HepG2 (cell line): ENCODE data around the gene S1PR2. TPM values are rescaled to one million over a fixed set of nuclear protein-coding genes. Genes with fewer than 3 reads are reported as not detected.

ENCODE experiments used
- ATAC-seq: fragments of 200-7000 bp; cut with Tn5 transposase; 3 replicates; pipeline ENCODE4 v1.9.1; 2020; ENCODE audit warnings: mild to moderate bottlenecking, moderate library complexity
- BruUV-seq: library from RNA; stranded (reverse); fragments of 400-500 nt; replicated peaks from 2 replicates; lab custom pipeline; 2021; lab: Mats Ljungman, UMichigan
- CTCF ChIA-PET: fragments of 300-600 bp; formaldehyde crosslinking; extraction: SDS; loops from one replicate; lab custom pipeline; 2021; ENCODE audit warnings: low total read pairs, inconsistent platforms, low intra/inter-chr PET ratio; lab: Yijun Ruan, JAX
- POLR2A ChIA-PET: fragments of 350-600 bp; sonication (Branson Sonifier 250); formaldehyde crosslinking; loops from one replicate; lab custom pipeline; 2020; ENCODE audit warnings: antibody characterized with exemption, inconsistent platforms; lab: Yijun Ruan, JAX
- DNase-seq: peaks from one replicate; pipeline ENCODE4 v3.0.0-alpha.2; 2015; ENCODE audit warnings: low spot score
- FAIRE-seq: peaks from 3 replicates; lab custom pipeline; 2011; peaks lifted over from hg19 to GRCh38; lab: Jason Lieb, UNC
- H2AFZ ChIP-seq: one replicate; pipeline ENCODE4 v1.6.1; 2011; ENCODE audit warnings: low read length, inconsistent platforms
- H3K27ac ChIP-seq: fragments of 300-600 bp; 3 replicates; pipeline ENCODE4 v1.8.0; 2011; ENCODE audit warnings: mixed run types, mild to moderate bottlenecking, mixed read lengths, low read length, inconsistent platforms; ENCODE audit not compliant: insufficient read depth; ENCODE audit errors: extremely low read length
- H3K27me3 ChIP-seq, 2 experiments: fragments of 200-600 bp in 1 of 2; 2 replicates in 1 of 2; 3 replicates in 1 of 2; pipeline versions ENCODE4 v1.6.0 to v1.8.0; 2011; ENCODE audit warnings: low read length in 2 of 2, mild to moderate bottlenecking in 2 of 2, moderate library complexity in 2 of 2, inconsistent platforms in 1 of 2; ENCODE audit not compliant: insufficient read depth in 2 of 2, control insufficient read depth in 1 of 2
- H3K36me3 ChIP-seq, 2 experiments: fragments of 200-600 bp in 1 of 2; replicated peaks in 1 of 2; 2 replicates in 1 of 2; 3 replicates in 1 of 2; pipeline versions ENCODE4 v1.5.1 to v1.8.0; 2011; ENCODE audit warnings: low read length in 2 of 2, inconsistent platforms in 1 of 2; ENCODE audit not compliant: insufficient read depth in 2 of 2, control insufficient read depth in 1 of 2
- H3K4me1 ChIP-seq: 2 replicates; pipeline ENCODE4 v1.5.1; 2012; ENCODE audit warnings: low read length, inconsistent platforms; ENCODE audit not compliant: insufficient read depth
- H3K4me2 ChIP-seq: 2 replicates; pipeline ENCODE4 v1.6.0; 2011; ENCODE audit warnings: low read depth, low read length, inconsistent platforms
- H3K4me3 ChIP-seq, 3 experiments: fragments of 200-600 bp in 1 of 3; sonication (generic), shearing (Covaris generic) in 1 of 3; replicated peaks in 1 of 3; 2 replicates each; pipeline ENCODE4 v1.5.1; 2011 to 2016; ENCODE audit warnings: low read length in 3 of 3, inconsistent platforms in 2 of 3, low read depth in 2 of 3, mild to moderate bottlenecking in 2 of 3, control low read depth in 1 of 3, mixed read lengths in 1 of 3; ENCODE audit not compliant: insufficient read depth in 1 of 3
- H3K79me2 ChIP-seq: one replicate; pipeline ENCODE4 v1.6.1; 2011; ENCODE audit warnings: low read length, inconsistent platforms; ENCODE audit not compliant: insufficient read depth
- H3K9ac ChIP-seq: 2 replicates; pipeline ENCODE4 v1.6.0; 2011; ENCODE audit warnings: mild to moderate bottlenecking, low read depth, low read length, inconsistent platforms; ENCODE audit not compliant: insufficient read depth
- H3K9me3 ChIP-seq: 2 replicates; pipeline ENCODE4 v1.5.1; 2012; ENCODE audit warnings: mild to moderate bottlenecking, low read length
- H4K20me1 ChIP-seq: 2 replicates; pipeline ENCODE4 v1.6.0; 2011; ENCODE audit warnings: inconsistent platforms, mild to moderate bottlenecking, low read length, moderate library complexity; ENCODE audit not compliant: insufficient read depth
- AGO2 ChIP-seq: fragments of 200-400 bp; formaldehyde crosslinking; optimal IDR thresholded peaks from 2 replicates; pipeline ENCODE3; 2017; ENCODE audit warnings: mild to moderate bottlenecking, low read depth, low read length, moderate library complexity
- HNF4A ChIP-seq: sonication (generic); formaldehyde crosslinking; IDR thresholded peaks from 2 replicates; pipeline ENCODE4 v1.4.0; 2020; ENCODE audit warnings: missing genetic modification reagents
- MAFK ChIP-seq, 2 experiments: IDR thresholded peaks in 1 of 2; conservative IDR thresholded peaks in 1 of 2; 2 replicates each; pipeline ENCODE4 v1.6.1; 2011; ENCODE audit warnings: improper control_type of control experiment in 2 of 2, low read length in 2 of 2
- MEF2D ChIP-seq: sonication (generic); formaldehyde crosslinking; IDR thresholded peaks from 2 replicates; pipeline ENCODE4 v1.5.1; 2020; ENCODE audit warnings: mild to moderate bottlenecking, missing genetic modification reagents
- MEIS1 ChIP-seq: sonication (generic); formaldehyde crosslinking; IDR thresholded peaks from 2 replicates; pipeline ENCODE4 v1.9.0; 2021; ENCODE audit warnings: mild to moderate bottlenecking, missing genetic modification reagents, moderate library complexity, borderline replicate concordance
- MXD1 ChIP-seq: sonication (generic); formaldehyde crosslinking; IDR thresholded peaks from 2 replicates; pipeline ENCODE4 v1.4.0; 2020; ENCODE audit warnings: mild to moderate bottlenecking, missing genetic modification reagents
- NCOR1 ChIP-seq: fragments of 200-600 bp; sonication (generic); IDR thresholded peaks from 2 replicates; pipeline ENCODE4 v1.7.0; 2017; ENCODE audit warnings: antibody characterized with exemption, low read length, borderline replicate concordance
- NFYC ChIP-seq: IDR thresholded peaks from 2 replicates; pipeline ENCODE4 v1.6.1; 2016; ENCODE audit warnings: missing genetic modification reagents, missing compliant biosample characterization
- POGZ ChIP-seq: sonication (generic); formaldehyde crosslinking; IDR thresholded peaks from 2 replicates; pipeline ENCODE4 v1.4.0; 2020; ENCODE audit warnings: mild to moderate bottlenecking, missing genetic modification reagents
- WIZ ChIP-seq: sonication (generic); formaldehyde crosslinking; IDR thresholded peaks from 2 replicates; pipeline ENCODE4 v1.5.1; 2020; ENCODE audit warnings: mild to moderate bottlenecking, missing genetic modification reagents
- YEATS4 ChIP-seq: sonication (generic); formaldehyde crosslinking; IDR thresholded peaks from 2 replicates; pipeline ENCODE4 v1.4.0; 2020; ENCODE audit warnings: missing genetic modification reagents, borderline replicate concordance
- ZNF343 ChIP-seq: sonication (generic); formaldehyde crosslinking; IDR thresholded peaks from 2 replicates; pipeline ENCODE4 v1.4.0; 2020; ENCODE audit warnings: mild to moderate bottlenecking, missing genetic modification reagents
- ZNF543 ChIP-seq: sonication (generic); formaldehyde crosslinking; IDR thresholded peaks from 2 replicates; pipeline ENCODE4 v1.4.0; 2020; ENCODE audit warnings: mild to moderate bottlenecking, missing genetic modification reagents
- ZNF556 ChIP-seq: sonication (generic); formaldehyde crosslinking; IDR thresholded peaks from 2 replicates; pipeline ENCODE4 v1.4.0; 2020; ENCODE audit warnings: mild to moderate bottlenecking, missing genetic modification reagents, borderline replicate concordance
- ZNF619 ChIP-seq: sonication (generic); formaldehyde crosslinking; IDR thresholded peaks from 2 replicates; pipeline ENCODE4 v1.4.0; 2020; ENCODE audit warnings: mild to moderate bottlenecking, missing genetic modification reagents
- ZNF660 ChIP-seq: sonication (generic); formaldehyde crosslinking; IDR thresholded peaks from 2 replicates; pipeline ENCODE4 v1.5.1; 2020; ENCODE audit warnings: mild to moderate bottlenecking, low read depth, missing genetic modification reagents, borderline replicate concordance
- ZNF691 ChIP-seq: sonication (generic); formaldehyde crosslinking; IDR thresholded peaks from 2 replicates; pipeline ENCODE4 v1.4.0; 2020; ENCODE audit warnings: missing genetic modification reagents, low read depth, mild to moderate bottlenecking, borderline replicate concordance
- ZNF772 ChIP-seq: sonication (generic); formaldehyde crosslinking; IDR thresholded peaks from 2 replicates; pipeline ENCODE4 v1.5.0; 2020; ENCODE audit warnings: mild to moderate bottlenecking, missing genetic modification reagents
- ZNF780A ChIP-seq: sonication (generic); formaldehyde crosslinking; IDR thresholded peaks from 2 replicates; pipeline ENCODE4 v1.8.0; 2022; ENCODE audit warnings: mild to moderate bottlenecking, missing genetic modification reagents, moderate library complexity
- ZNF784 ChIP-seq: sonication (generic); formaldehyde crosslinking; IDR thresholded peaks from 2 replicates; pipeline ENCODE4 v1.5.1; 2020; ENCODE audit warnings: missing genetic modification reagents, mild to moderate bottlenecking, borderline replicate concordance
- WGBS: methylation state at CpG from one replicate; pipeline ENCODE4 v1.1.6; 2017; ENCODE audit warnings: low lambda C conversion rate; 5-methylcytosine and 5-hydroxymethylcytosine counted together
- in situ Hi-C: cut with HindIII; loops from 2 replicates; pipeline ENCODE4 v1.10.0; 2017; ENCODE audit warnings: low pct_unique_long_range_greater_than_20kb; ENCODE audit not compliant: extremely low pct_ligation_motif_present
- intact Hi-C: fragments of 100-400 bp; cut with micrococcal nuclease; formaldehyde crosslinking; loops from one replicate; pipeline ENCODE4 v1.10.0; 2022; ENCODE audit not compliant: unreplicated experiment
- polyA plus RNA-seq, 8 experiments: library from polyadenylated mRNA; depleted of rRNA in 3 of 8; stranded (reverse) in 7 of 8; unstranded in 1 of 8; fragments of >200 nt; fragmentation: Illumina TruSeq in 4 of 8; extraction: Trizol in 4 of 8; gene quantifications; 2 replicates each; pipeline versions ENCODE4 v1.2.1 to v1.2.3, GENCODE V29; 2011 to 2016; ENCODE audit warnings: low read depth in 4 of 8, missing spikeins in 1 of 8, mixed read lengths in 1 of 8; ENCODE audit not compliant: insufficient read depth in 1 of 8
- total RNA-seq, 5 experiments: library from RNA; depleted of rRNA; stranded (reverse); fragments of >200 nt; fragmentation: Illumina TruSeq; extraction: Trizol; gene quantifications; 2 replicates each; pipeline ENCODE4 v1.2.3, GENCODE V29; 2016; ENCODE audit warnings: low read depth in 1 of 5

Gene S1PR2
- total and polyA plus RNA-seq, 2 of the 13 experiments (the other 11 are each of a cell fraction or from before 2014, with no cell fraction given), result 0.91 to 1.3 TPM

- Histone ChIP-seq H4K20me1 (no peaks in the 10 kb centered on the region), H3K9ac (peak overlapping the region; percentile 79), H3K27me3 (no peaks in the 10 kb centered on the region), H3K4me2 (peak overlapping the region; percentile 87), H3K9me3 (no peaks in the 10 kb centered on the region), H3K4me1 (peaks cover 65% of the 10 kb centered on the region), H3K4me3 (peak overlapping the region; percentile 68 to 81 (median 76)), H3K79me2 (peaks cover 28% of the 10 kb centered on the region), H3K36me3 (peaks cover 5 to 13% of the 10 kb centered on the region in 2 experiments; a peak in 3 of 5 replicates), H2AFZ (no peak overlapping the region), H3K27ac (peak overlapping the region; percentile 85)
- no TSS peak for BruUV-seq
- DNase-seq (no peak), FAIRE-seq (no peak), ATAC-seq (peak; percentile 14)
- POLR2A ChIA-PET, result interaction anchor here (0.7 to 6.5 kb wide), 14 partner anchors 10 to 139 kb away, joined by 3 to 149 read pairs (median 10); partner anchors contain the start of genes CDC37, ICAM4, ICAM5 and MRPL4
- CTCF ChIA-PET, result interaction anchor here (3.6 kb wide), 1 partner anchor 119 kb away, joined by 47 read pairs; no protein-coding TSS in a partner anchor
- in situ Hi-C loops (loop anchor here (5.0 kb wide), 1 partner anchor 122 kb away; no protein-coding TSS in a partner anchor), intact Hi-C loops (loop anchor here (2.0 kb wide), 1 partner anchor 17 kb away; the partner anchor contains the start of gene ICAM4)
- WGBS, result 66% methylated on average over 27 of the region's 37 CpGs
- TF ChIP-seq ZNF780A (0 out of 2 replicates have a peak, but pooled peaks have one; percentile 17), POGZ (CRISPR knock-in tag) (no peak), ZNF691 (CRISPR knock-in tag) (no peak), MEF2D (CRISPR knock-in tag) (0 out of 2 replicates have a peak, but pooled peaks have one; percentile 8), ZNF772 (CRISPR knock-in tag) (no peak), WIZ (0 out of 2 replicates have a peak, but pooled peaks have one; percentile 36), ZNF660 (CRISPR knock-in tag) (no peak), HNF4A (CRISPR knock-in tag) (no peak), ZNF343 (CRISPR knock-in tag) (no peak), MXD1 (CRISPR knock-in tag) (no peak), MEIS1 (CRISPR knock-in tag) (0 out of 2 replicates have a peak, but pooled peaks have one; percentile 6), AGO2 (peak; percentile 31), ZNF784 (CRISPR knock-in tag) (no peak), YEATS4 (CRISPR knock-in tag) (no peak), MAFK (conservative IDR thresholded peaks at IDR 0.05 in 1 of 2, IDR thresholded peaks at IDR 0.05 in 1 of 2; ENCODE audit: low read length in 2 of 2) (no peak), ZNF543 (0 out of 2 replicates have a peak, but pooled peaks have one; percentile 13), NCOR1 (no peak), NFYC (CRISPR knock-in tag) (no peak), ZNF556 (CRISPR knock-in tag) (0 out of 2 replicates have a peak, but pooled peaks have one; percentile 21), ZNF619 (CRISPR knock-in tag) (no peak)
Observed at GRCh38 chr19:10270180-10270615, 39.1 kb upstream of the S1PR2 start.
